ENCODE measurements around the gene ARHGAP9.

- TF ChIP-seq CTCF (IDR thresholded peaks at IDR 0.05) (no peak), POLR2A (IDR thresholded peaks at IDR 0.05) (no peak), POLR2AphosphoS5 (IDR thresholded peaks at IDR 0.05) (no peak)
Measured at GRCh38 chr12:57476993-57477709, 2.5 kb downstream of the ARHGAP9 start.

Measured in suprapubic skin (tissue), 4 donors.